T-cell (primary cell): Measurements from ENCODE around the gene NYNRIN. TPM values are rescaled to one million over a fixed set of nuclear protein-coding genes. Genes with fewer than 3 reads are reported as not detected.

Source experiments
- ATAC-seq, 4 experiments: fragments of 200-7000 bp in 3 of 4; fragments of 150-1000 bp in 1 of 4; cut with Tn5 transposase; replicated peaks in 1 of 4; 1 replicate in 3 of 4; 2 replicates in 1 of 4; pipeline ENCODE4 v1.10.0; 2021; ENCODE audit warnings: moderate library complexity in 3 of 4, mild to moderate bottlenecking in 2 of 4, moderate number of reproducible peaks in 1 of 4
- CTCF ChIA-PET, 2 donors: fragments of 300-600 bp; sonication (Branson Sonifier 250); formaldehyde crosslinking; loops; one replicate each; lab custom pipeline; 2022; ENCODE audit warnings: antibody characterized with exemption in 2 of 2; lab: Charles Lee
- POLR2A ChIA-PET, 2 donors: fragments of 300-600 bp; sonication (Branson Sonifier 250); formaldehyde crosslinking; loops; one replicate each; lab custom pipeline; 2022; ENCODE audit warnings: antibody characterized with exemption in 2 of 2; lab: Charles Lee
- DNase-seq, 35 experiments: peaks; one replicate each; pipeline versions ENCODE4 v3.0.0 to v3.0.0-alpha.2; 2013 to 2023
- H3K27ac ChIP-seq: one replicate; pipeline ENCODE4 v1.5.1; 2013; ENCODE audit warnings: low read length
- H3K27me3 ChIP-seq, 2 experiments: replicated peaks in 1 of 2; 1 replicate in 1 of 2; 2 replicates in 1 of 2; pipeline versions ENCODE4 v1.6.1 to v1.7.0; 2013; ENCODE audit warnings: low read length in 1 of 2, mixed read lengths in 1 of 2; ENCODE audit not compliant: control insufficient read depth in 2 of 2, insufficient read depth in 2 of 2; ENCODE audit errors: extremely low read depth in 1 of 2
- H3K36me3 ChIP-seq, 2 donors: 1 replicate in 1 of 2; 2 replicates in 1 of 2; pipeline versions ENCODE4 v1.6.1 to v1.7.0; 2013; ENCODE audit warnings: low read length in 1 of 2; ENCODE audit not compliant: control insufficient read depth in 2 of 2, insufficient read depth in 1 of 2; ENCODE audit errors: extremely low read depth in 1 of 2
- H3K4me1 ChIP-seq, 2 experiments: 1 replicate in 1 of 2; 2 replicates in 1 of 2; pipeline versions ENCODE4 v1.6.1 to v1.7.0; 2013; ENCODE audit warnings: low read length in 2 of 2, mixed read lengths in 1 of 2; ENCODE audit not compliant: insufficient read depth in 2 of 2, control insufficient read depth in 1 of 2; ENCODE audit errors: extremely low read depth in 1 of 2
- H3K4me3 ChIP-seq, 2 donors: 1 replicate in 1 of 2; 2 replicates in 1 of 2; pipeline versions ENCODE4 v1.5.1 to v1.7.0; 2013; ENCODE audit warnings: mild to moderate bottlenecking in 2 of 2, low read length in 1 of 2, moderate library complexity in 1 of 2; ENCODE audit not compliant: control insufficient read depth in 1 of 2; ENCODE audit errors: extremely low read depth in 1 of 2
- H3K9me3 ChIP-seq: 2 replicates; pipeline ENCODE4 v1.7.0; 2013
- H3K27ac Mint-ChIP-seq, 2 donors: one replicate each; pipeline ENCODE4 v1.8.0; 2020 to 2021; ENCODE audit warnings: mild to moderate bottlenecking in 2 of 2, mixed read lengths in 2 of 2
- H3K27me3 Mint-ChIP-seq, 2 donors: one replicate each; pipeline ENCODE4 v1.8.0; 2021 to 2022; ENCODE audit warnings: mixed read lengths in 2 of 2
- H3K36me3 Mint-ChIP-seq: one replicate; pipeline ENCODE4 v1.8.0; 2021; ENCODE audit warnings: mixed read lengths
- H3K4me1 Mint-ChIP-seq, 3 donors: one replicate each; pipeline ENCODE4 v1.8.0; 2020 to 2022; ENCODE audit warnings: mixed read lengths in 3 of 3, mild to moderate bottlenecking in 1 of 3
- H3K4me3 Mint-ChIP-seq, 3 donors: one replicate each; pipeline ENCODE4 v1.8.0; 2020 to 2022; ENCODE audit warnings: mild to moderate bottlenecking in 3 of 3, mixed read lengths in 3 of 3, moderate library complexity in 3 of 3
- H3K9me3 Mint-ChIP-seq, 3 donors: one replicate each; pipeline ENCODE4 v1.8.0; 2020 to 2022; ENCODE audit warnings: mixed read lengths in 3 of 3
- whole genome bisulfite sequencing: methylation state at CpG from one replicate; pipeline ENCODE4 v1.1.5; 2013; ENCODE audit warnings: missing lambda C conversion rate; ENCODE audit not compliant: insufficient coverage; 5-methylcytosine and 5-hydroxymethylcytosine counted together
- total RNA-seq, 35 experiments: library from RNA in 6 of 35; stranded (reverse) in 6 of 35; fragments of 120-200 nt in 1 of 35; gene quantifications; one replicate each; pipeline versions ENCODE4 v1.2.1 to v1.2.4 and lab custom pipeline; 2013 to 2026

NYNRIN gene
- total RNA-seq, 5 donors from 2014 or later (not counting 1 experiment from before 2014, with no cell fraction given), result 0.28 to 0.95 (median 0.61) TPM

DNA sequence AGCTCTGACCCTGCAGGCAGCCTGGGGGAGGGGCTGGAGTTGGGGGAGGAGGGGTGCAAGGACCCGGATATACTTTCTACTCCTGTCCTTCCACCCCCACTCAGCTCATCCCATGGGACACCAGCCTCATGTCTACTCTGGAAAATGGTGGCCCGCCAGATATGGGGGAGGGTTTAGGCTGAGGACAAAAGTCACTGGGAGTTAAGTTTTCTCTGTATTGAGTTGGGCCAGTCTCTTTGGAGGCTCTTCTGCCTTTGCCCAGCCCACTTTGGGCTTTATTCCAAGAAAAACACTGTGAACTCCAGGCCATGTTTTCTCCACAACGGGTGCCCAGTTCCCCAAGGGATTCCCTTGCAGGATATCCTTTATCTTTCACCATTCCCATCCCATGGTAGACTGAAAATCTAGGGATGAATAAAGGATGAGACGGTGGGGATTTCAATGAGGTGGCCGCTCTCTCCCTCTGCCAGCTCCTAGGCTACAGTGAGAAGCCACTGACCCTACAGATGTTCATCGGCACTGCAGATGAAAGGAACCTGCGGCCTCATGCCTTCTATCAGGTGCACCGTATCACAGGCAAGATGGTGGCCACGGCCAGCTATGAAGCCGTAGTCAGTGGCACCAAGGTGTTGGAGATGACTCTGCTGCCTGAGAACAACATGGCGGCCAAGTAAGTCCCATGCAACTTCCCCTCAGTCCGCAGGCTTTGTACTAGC, 25.9 kb upstream of the NYNRIN start:
- H3K27me3 Mint-ChIP-seq, result peaks cover 5 to 26% of the 10 kb centered on the region in 2 donors
- no peaks in the 10 kb centered on the region for H3K9me3 ChIP-seq
- peaks cover 3 to 12% of the 10 kb centered on the region in 2 experiments for H3K4me1 ChIP-seq
- DNase-seq (no peak), ATAC-seq (no peak)
- 87% methylated on average over 6 of the region's 12 CpGs for WGBS
- ChIA-PET POLR2A (no interaction called here), CTCF (interaction anchor here in 1 of 2 donors (0.6 kb wide), 1 partner anchor 58 kb away, joined by 3 read pairs; no protein-coding TSS in a partner anchor)
- H3K36me3 Mint-ChIP-seq, result no peaks in the 10 kb centered on the region
- no peak overlapping the region for H3K27ac Mint-ChIP-seq
- no peaks in the 10 kb centered on the region for H3K36me3 ChIP-seq
- H3K4me3 Mint-ChIP-seq, result no peak overlapping the region
- no peak overlapping the region for H3K27ac ChIP-seq
- peaks cover 7 to 11% (median 10%) of the 10 kb centered on the region in 3 donors for H3K4me1 Mint-ChIP-seq
- no peaks in the 10 kb centered on the region for H3K9me3 Mint-ChIP-seq
- peaks cover 0 to 58% of the 10 kb centered on the region in 2 experiments for H3K27me3 ChIP-seq
- H3K4me3 ChIP-seq, result no peak overlapping the region

DNA sequence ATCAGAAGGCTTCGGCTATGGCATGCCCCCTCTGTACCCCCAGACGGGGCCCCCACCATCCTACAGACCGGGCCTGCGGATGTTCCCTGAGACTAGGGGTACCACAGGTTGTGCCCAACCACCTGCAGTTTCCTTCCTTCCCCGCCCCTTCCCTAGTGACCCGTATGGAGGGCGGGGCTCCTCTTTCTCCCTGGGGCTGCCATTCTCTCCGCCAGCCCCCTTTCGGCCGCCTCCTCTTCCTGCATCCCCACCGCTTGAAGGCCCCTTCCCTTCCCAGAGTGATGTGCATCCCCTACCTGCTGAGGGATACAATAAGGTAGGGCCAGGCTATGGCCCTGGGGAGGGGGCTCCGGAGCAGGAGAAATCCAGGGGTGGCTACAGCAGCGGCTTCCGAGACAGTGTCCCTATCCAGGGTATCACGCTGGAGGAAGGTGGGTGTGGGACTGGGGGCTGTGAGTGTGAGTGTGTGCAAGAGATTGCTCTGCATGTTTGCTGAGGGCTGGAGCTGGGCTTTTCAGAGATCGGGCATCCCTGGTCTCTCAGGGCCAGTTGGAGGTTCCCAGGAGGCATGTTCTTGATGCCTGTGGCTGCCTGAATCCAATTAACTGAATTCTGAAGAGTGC, 22.2 kb upstream of the NYNRIN start:
- no peaks in the 10 kb centered on the region for H3K4me1 ChIP-seq
- peaks cover 0 to 36% of the 10 kb centered on the region in 2 experiments for H3K27me3 ChIP-seq
- no peak overlapping the region for H3K27ac ChIP-seq
- no peak overlapping the region for H3K4me3 ChIP-seq
- WGBS, result 69% methylated on average over 11 of the region's 16 CpGs
- H3K4me3 Mint-ChIP-seq, result no peak overlapping the region
- H3K27ac Mint-ChIP-seq, result no peak overlapping the region
- ChIA-PET POLR2A (no interaction called here), CTCF (no interaction called here)
- ATAC-seq (no peak), DNase-seq (no peak)
- no peaks in the 10 kb centered on the region for H3K36me3 ChIP-seq
- no peaks in the 10 kb centered on the region for H3K9me3 ChIP-seq
- no peaks in the 10 kb centered on the region for H3K36me3 Mint-ChIP-seq
- peaks cover 0 to 17% of the 10 kb centered on the region in 2 donors for H3K27me3 Mint-ChIP-seq
- no peaks in the 10 kb centered on the region for H3K9me3 Mint-ChIP-seq
- no peaks in the 10 kb centered on the region for H3K4me1 Mint-ChIP-seq

- no peak overlapping the region for H3K27ac Mint-ChIP-seq
These were observed 21.7 kb upstream of the NYNRIN start for GRCh38 chr14:24377126-24377525.

GRCh38 chr14:24377657-24378056, 21.1 kb upstream of the NYNRIN start:
- Histone ChIP-seq H3K27ac (no peak overlapping the region), H3K4me3 (no peak overlapping the region), H3K36me3 (no peaks in the 10 kb centered on the region), H3K9me3 (no peaks in the 10 kb centered on the region), H3K27me3 (peaks cover 0 to 36% of the 10 kb centered on the region in 2 experiments), H3K4me1 (no peaks in the 10 kb centered on the region)
- Mint-ChIP-seq H3K36me3 (no peaks in the 10 kb centered on the region), H3K27me3 (peaks cover 0 to 17% of the 10 kb centered on the region in 2 donors), H3K4me1 (no peaks in the 10 kb centered on the region), H3K9me3 (no peaks in the 10 kb centered on the region), H3K27ac (no peak overlapping the region), H3K4me3 (no peak overlapping the region)
- CTCF ChIA-PET, result interaction anchor here (0.6 kb wide), 2 partner anchors 54 to 1008 kb away, joined by 3 read pairs; no protein-coding TSS in a partner anchor
- no peak for DNase-seq
- POLR2A ChIA-PET, result no interaction called here
- 33% methylated on average over 2 of the region's 2 CpGs for WGBS
- ATAC-seq, result no peak

More at GRCh38 chr14:24377126-24377525, 21.7 kb upstream of the NYNRIN start:
- Histone ChIP-seq H3K9me3 (no peaks in the 10 kb centered on the region), H3K27ac (no peak overlapping the region), H3K27me3 (peaks cover 0 to 36% of the 10 kb centered on the region in 2 experiments), H3K4me3 (no peak overlapping the region), H3K36me3 (no peaks in the 10 kb centered on the region), H3K4me1 (no peaks in the 10 kb centered on the region)
- no peak for ATAC-seq
- Mint-ChIP-seq H3K36me3 (no peaks in the 10 kb centered on the region), H3K4me3 (no peak overlapping the region), H3K9me3 (no peaks in the 10 kb centered on the region), H3K27me3 (peaks cover 0 to 17% of the 10 kb centered on the region in 2 donors), H3K4me1 (no peaks in the 10 kb centered on the region)
- DNase-seq, result no peak
- ChIA-PET CTCF (no interaction called here), POLR2A (no interaction called here)
- WGBS, result 56% methylated on average over 3 of the region's 7 CpGs

DNA sequence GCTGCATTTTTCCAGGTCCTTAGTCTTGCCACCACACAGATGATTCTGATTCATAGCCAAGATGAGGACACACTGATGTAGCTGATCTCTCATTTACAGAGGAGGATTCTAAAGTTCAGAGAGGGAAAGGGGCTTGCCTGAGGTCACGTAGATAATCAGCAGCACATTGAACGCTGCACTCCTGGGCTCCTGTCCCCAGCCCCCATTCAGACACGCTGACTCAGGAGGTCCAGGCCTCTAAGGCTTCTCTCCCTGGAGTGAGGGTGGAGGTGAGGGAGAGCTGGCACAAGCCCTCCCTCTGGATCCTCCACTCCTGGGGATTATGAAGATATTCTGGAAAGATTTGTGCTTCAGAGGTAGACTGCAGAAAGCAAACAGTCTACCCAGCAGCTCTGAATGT, 20.5 kb upstream of the NYNRIN start:
- POLR2A ChIA-PET, result no interaction called here
- no peaks in the 10 kb centered on the region for H3K9me3 ChIP-seq
- no peak for ATAC-seq
- WGBS, result 100% methylated on average over 2 of the region's 3 CpGs
- H3K27ac ChIP-seq, result no peak overlapping the region
- Mint-ChIP-seq H3K4me3 (no peak overlapping the region), H3K27ac (no peak overlapping the region), H3K27me3 (peaks cover 0 to 17% of the 10 kb centered on the region in 2 donors), H3K4me1 (no peaks in the 10 kb centered on the region), H3K9me3 (no peaks in the 10 kb centered on the region), H3K36me3 (no peaks in the 10 kb centered on the region)
- no peak for DNase-seq
- H3K36me3 ChIP-seq, result no peaks in the 10 kb centered on the region
- H3K27me3 ChIP-seq, result peaks cover 0 to 39% of the 10 kb centered on the region in 2 experiments
- no peak overlapping the region for H3K4me3 ChIP-seq
- H3K4me1 ChIP-seq, result no peaks in the 10 kb centered on the region
- CTCF ChIA-PET, result interaction anchor here (0.6 kb wide), 2 partner anchors 53 to 1008 kb away, joined by 3 read pairs; no protein-coding TSS in a partner anchor

DNA sequence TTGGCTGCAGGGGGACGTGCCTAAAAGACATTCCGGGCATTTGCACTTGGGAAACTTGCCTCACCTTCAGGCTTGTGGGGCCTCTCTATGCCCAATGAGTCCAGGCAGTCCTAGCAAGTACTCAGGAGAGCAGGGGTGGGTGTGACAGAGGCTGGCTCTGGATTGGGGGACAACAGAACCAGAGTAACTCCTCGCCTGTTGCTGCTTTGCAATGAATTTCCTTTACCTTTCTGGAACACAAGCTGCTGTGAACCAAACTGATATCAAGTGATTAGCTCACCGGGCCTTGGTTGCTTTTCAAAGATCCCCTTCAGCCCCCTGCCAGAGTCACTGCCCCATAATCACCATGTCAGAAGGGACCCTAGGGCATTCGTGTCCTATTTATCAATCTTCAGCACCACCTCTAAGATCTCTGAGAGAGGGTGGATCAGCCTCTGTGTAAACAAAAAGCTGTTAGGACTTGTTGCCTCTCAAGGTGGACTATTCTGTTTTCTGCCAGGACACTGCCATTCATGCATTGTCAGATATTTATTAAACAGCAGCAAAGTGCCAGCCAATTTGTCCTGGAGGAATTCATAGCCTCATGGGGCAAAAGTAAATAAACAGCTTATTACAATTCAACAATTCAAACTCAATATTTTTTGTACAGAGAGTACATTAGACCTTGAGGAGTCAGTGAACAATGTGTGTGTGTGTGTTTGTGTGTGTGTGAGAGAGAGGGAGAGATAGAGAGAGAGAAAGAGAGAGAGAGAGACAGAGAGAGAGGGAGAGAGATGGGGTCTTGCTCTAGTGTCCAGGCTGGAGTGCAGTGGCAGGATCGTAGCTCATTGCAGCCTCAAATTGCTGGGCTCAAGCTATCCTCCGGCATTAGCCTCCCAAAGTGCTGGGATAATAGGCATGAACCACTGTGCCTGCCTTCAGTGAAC, 19.6 kb upstream of the NYNRIN start:
- Histone ChIP-seq H3K9me3 (no peaks in the 10 kb centered on the region), H3K27ac (no peak overlapping the region), H3K27me3 (peaks cover 0 to 34% of the 10 kb centered on the region in 2 experiments), H3K4me1 (no peaks in the 10 kb centered on the region), H3K36me3 (no peaks in the 10 kb centered on the region), H3K4me3 (no peak overlapping the region)
- CTCF ChIA-PET, result interaction anchor here in 1 of 2 donors (0.5 kb wide), 1 partner anchor 66 kb away, joined by 3 read pairs; no protein-coding TSS in a partner anchor
- WGBS, result 83% methylated on average over 5 of the region's 7 CpGs
- POLR2A ChIA-PET, result no interaction called here
- ATAC-seq (no peak), DNase-seq (no peak)
- no peaks in the 10 kb centered on the region for H3K36me3 Mint-ChIP-seq
- no peak overlapping the region for H3K4me3 Mint-ChIP-seq
- no peaks in the 10 kb centered on the region for H3K4me1 Mint-ChIP-seq
- peaks cover 4 to 12% of the 10 kb centered on the region in 2 donors for H3K27me3 Mint-ChIP-seq
- no peaks in the 10 kb centered on the region for H3K9me3 Mint-ChIP-seq
- H3K27ac Mint-ChIP-seq, result no peak overlapping the region
